Breast epithelium (tissue), 3 donors: ENCODE measurements around the gene TPM4.

Experiments used
- POLR2A ChIP-seq: fragments of 450-650 bp; IDR thresholded peaks from one replicate; pipeline ENCODE4 v1.6.1; 2016; ENCODE audit warnings: antibody characterized with exemption, mild to moderate bottlenecking, moderate library complexity
- TF ChIP-seq, protein P1 (sequence below), 3 donors: fragments of 450-650 bp; IDR thresholded peaks; one replicate each; pipeline ENCODE4 v1.5.1; 2016 to 2017; ENCODE audit warnings: antibody characterized with exemption in 3 of 3, mild to moderate bottlenecking in 3 of 3, moderate library complexity in 3 of 3

DNA sequence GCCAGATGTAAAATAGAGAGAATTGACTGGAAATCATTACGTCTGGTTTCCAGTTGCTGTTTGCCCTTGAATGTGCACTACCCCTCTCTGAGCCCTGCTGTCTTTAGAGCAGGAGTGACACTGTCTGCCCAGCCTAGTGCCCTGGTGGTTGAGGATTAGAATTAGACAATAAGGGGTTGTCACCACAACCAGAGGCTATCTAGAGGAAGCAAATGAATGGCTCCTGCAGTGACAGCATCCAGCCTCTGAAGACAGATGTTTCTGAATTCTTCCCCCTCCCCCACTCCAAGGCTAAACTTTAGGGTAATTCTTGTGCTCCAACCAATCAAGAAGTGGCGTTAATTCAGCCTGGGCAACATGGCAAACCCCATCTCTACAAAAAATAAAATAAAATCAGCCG, 37.4 kb downstream of the TPM4 start:
- TF ChIP-seq, protein P1, sequence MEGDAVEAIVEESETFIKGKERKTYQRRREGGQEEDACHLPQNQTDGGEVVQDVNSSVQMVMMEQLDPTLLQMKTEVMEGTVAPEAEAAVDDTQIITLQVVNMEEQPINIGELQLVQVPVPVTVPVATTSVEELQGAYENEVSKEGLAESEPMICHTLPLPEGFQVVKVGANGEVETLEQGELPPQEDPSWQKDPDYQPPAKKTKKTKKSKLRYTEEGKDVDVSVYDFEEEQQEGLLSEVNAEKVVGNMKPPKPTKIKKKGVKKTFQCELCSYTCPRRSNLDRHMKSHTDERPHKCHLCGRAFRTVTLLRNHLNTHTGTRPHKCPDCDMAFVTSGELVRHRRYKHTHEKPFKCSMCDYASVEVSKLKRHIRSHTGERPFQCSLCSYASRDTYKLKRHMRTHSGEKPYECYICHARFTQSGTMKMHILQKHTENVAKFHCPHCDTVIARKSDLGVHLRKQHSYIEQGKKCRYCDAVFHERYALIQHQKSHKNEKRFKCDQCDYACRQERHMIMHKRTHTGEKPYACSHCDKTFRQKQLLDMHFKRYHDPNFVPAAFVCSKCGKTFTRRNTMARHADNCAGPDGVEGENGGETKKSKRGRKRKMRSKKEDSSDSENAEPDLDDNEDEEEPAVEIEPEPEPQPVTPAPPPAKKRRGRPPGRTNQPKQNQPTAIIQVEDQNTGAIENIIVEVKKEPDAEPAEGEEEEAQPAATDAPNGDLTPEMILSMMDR (IDR thresholded peaks at IDR 0.05), result no peak
- TF ChIP-seq POLR2A, result no peak
